ENCODE results near the gene MYOG.

MYOG gene

GRCh38 chr1:203072002-203072602 is 13.7 kb downstream of the MYOG start:
- no peak for DNase-seq (ENCODE audit: low read depth in 1 of 2, low spot score in 1 of 2)

DNA sequence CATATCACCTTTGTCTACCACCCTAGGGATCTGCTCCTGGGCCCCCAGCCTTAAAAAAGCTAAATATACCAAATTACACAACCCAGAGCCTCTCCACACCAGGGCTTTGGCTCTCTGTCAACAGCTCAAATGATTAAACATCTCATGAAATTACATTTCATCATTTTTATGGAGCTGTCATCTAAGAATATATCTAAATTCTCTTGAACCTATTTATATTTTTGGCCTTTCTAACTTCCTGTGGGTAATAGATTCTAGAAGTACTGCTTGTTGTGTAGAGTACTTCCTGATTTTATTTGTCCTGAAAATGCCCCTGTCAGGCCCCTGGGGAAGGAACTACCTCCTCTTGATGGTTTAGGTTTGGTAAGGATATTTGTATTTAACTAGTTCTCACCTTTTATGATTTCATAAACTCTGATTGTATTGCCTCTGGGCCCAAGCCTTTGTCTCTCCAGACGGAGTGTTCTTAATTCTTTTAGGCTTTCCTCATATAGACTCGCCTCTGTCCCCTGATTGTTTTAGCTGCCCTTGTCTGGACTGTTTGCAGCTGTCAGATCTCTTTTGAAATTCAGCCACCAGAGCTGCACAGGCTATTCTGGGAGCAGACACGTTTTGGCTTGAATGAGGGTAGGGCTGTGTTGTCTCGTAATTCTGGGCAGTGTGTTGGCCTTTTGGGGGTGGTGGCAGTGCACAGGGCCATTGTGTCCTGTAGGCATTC is 16.6 kb downstream of the MYOG start:
- no peak for DNase-seq (ENCODE audit: low read depth in 1 of 2, low spot score in 1 of 2)

GRCh38 chr1:203066965-203067364 is 18.8 kb downstream of the MYOG start:
- DNase-seq (ENCODE audit: low read depth in 1 of 2, low spot score in 1 of 2): no peak

DNA sequence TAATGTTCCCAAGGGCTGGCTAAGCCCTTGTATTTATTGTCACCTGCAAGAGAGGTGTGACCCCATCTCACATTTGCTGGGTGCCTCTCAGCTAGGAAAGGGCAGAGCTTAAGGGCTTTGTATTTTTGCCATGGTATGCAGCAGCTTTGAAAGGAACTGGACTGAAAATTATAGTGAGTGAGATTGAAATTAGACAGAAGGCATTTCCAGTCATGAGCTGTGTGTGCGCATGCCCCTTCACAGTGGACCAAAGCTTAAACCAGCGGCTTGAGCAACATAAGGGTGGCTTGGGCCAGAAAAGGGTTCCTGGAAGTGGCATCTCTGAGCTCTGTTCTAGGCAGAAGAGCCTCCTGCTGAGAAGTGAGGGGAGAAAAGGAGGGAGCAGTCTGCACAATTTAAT is 19.8 kb downstream of the MYOG start:
- no peak for DNase-seq (ENCODE audit: low read depth in 1 of 2, low spot score in 1 of 2)

GRCh38 chr1:203065191-203065590 is 20.6 kb downstream of the MYOG start:
- no peak for DNase-seq (ENCODE audit: low read depth in 1 of 2, low spot score in 1 of 2)

DNA sequence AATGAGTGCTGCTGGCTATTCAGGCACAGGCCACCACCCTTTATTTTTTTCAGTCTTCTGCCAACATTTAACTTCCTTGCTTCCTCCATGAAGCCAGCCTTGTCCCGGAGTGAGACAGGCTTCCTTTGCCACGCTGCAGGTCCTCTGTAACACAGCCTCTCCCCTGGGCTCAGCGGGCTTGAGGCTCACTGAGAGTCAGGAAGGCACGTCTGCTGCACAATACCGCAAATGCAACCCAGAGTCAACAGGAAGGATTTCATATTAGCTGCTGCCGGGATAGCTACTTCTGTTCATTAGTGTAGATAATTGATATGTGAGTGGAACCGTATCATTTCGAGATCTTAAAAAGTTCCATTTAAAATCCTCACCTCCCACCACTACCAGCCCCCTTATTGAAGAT is 22.5 kb downstream of the MYOG start:
- DNase-seq (ENCODE audit: low read depth in 1 of 2, low spot score in 1 of 2): no peak

GRCh38 chr1:203060115-203060514 is 25.7 kb downstream of the MYOG start:
- no peak for DNase-seq (ENCODE audit: low read depth in 1 of 2, low spot score in 1 of 2)

DNA sequence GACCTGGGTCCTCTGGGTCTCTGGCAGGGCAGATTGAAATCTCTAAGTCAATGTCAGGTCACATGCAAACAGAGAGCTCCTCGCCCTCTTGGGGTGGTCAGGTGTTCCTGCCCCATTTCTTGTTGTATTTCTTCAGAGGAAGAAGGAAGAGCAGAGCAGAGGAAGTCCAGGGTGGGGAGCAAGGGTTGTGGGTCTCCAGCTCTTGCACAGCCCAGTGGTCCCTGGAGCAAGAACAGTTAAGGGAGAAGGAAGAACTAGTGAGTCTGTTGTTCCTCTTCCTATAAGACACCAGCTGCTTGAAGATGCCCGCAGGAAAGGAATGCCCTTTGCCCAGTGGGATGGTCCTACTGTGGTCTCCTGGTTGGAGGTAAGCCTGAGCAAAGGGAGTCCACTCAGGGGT is 26.3 kb downstream of the MYOG start:
- DNase-seq (ENCODE audit: low read depth in 1 of 2, low spot score in 1 of 2): no peak

- no peak for DNase-seq (ENCODE audit: low read depth in 1 of 2, low spot score in 1 of 2)
These were observed 27.2 kb downstream of the MYOG start for GRCh38 chr1:203058676-203058935.

DNA sequence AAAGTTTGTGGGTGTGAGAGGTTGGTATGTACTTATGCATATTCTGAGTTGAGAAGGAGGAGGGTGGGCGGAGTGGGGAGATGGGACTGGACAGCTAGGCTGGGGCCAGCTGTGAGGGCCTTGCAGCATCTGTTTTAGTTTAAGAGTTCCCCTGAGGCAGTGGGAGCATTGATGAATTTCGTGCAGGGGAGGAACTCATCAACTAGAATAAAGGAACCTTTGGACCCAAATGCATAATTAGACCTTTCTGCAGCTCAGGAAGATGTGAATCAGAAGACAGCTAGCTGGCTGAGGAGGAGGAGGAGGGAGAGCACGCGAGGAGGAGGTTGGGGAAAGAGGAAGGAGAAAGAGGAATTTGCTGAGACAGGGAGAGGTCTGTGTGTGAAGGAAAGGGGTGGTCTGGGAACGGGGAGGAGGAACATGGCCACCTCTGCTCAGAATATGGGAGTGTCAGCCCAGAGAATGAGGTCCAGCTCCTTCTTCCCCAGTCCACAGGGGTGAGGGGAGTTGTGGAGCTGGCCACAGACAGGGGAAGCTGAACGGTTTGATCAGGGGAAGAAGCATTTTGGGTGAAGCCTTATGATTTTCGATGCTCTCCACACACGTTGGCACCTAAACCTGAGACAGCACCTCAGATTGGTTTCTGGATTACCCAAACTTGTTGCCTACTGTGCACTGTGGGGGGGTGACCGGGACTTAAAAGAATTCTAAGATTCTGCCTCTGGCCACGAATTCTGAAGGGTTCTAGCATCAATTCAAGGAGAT is 27.7 kb downstream of the MYOG start:
- DNase-seq (ENCODE audit: low read depth in 1 of 2, low spot score in 1 of 2): no peak

- DNase-seq (ENCODE audit: low read depth in 1 of 2, low spot score in 1 of 2): no peak
These were observed 29.3 kb downstream of the MYOG start for GRCh38 chr1:203056516-203056915.

- DNase-seq (ENCODE audit: low read depth in 1 of 2, low spot score in 1 of 2): no peak
These were observed 29.8 kb downstream of the MYOG start for GRCh38 chr1:203056012-203056411.

GRCh38 chr1:203055161-203055799 is 30.5 kb downstream of the MYOG start:
- DNase-seq (ENCODE audit: low read depth in 1 of 2, low spot score in 1 of 2): no peak

GRCh38 chr1:203054642-203055041 is 31.2 kb downstream of the MYOG start:
- DNase-seq (ENCODE audit: low read depth in 1 of 2, low spot score in 1 of 2): no peak

- DNase-seq (ENCODE audit: low read depth in 1 of 2, low spot score in 1 of 2): no peak
These were observed 31.6 kb downstream of the MYOG start for GRCh38 chr1:203054184-203054583.

- DNase-seq (ENCODE audit: low read depth in 1 of 2, low spot score in 1 of 2): no peak
These were observed 33.2 kb downstream of the MYOG start for GRCh38 chr1:203052601-203053000.

GRCh38 chr1:203051841-203052324 is 33.9 kb downstream of the MYOG start:
- no peak for DNase-seq (ENCODE audit: low read depth in 1 of 2, low spot score in 1 of 2)

- DNase-seq (ENCODE audit: low read depth in 1 of 2, low spot score in 1 of 2): no peak
These were observed 35.0 kb downstream of the MYOG start for GRCh38 chr1:203050826-203051225.

GRCh38 chr1:203049576-203050180 is 36.1 kb downstream of the MYOG start:
- no peak for DNase-seq (ENCODE audit: low read depth in 1 of 2, low spot score in 1 of 2)

- no peak for DNase-seq (ENCODE audit: low read depth in 1 of 2, low spot score in 1 of 2)
These were observed 36.7 kb downstream of the MYOG start for GRCh38 chr1:203049077-203049476.

GRCh38 chr1:203048555-203049051 is 37.2 kb downstream of the MYOG start:
- DNase-seq (ENCODE audit: low read depth in 1 of 2, low spot score in 1 of 2): no peak
